ENCODE results near the gene SAFB.

Gene SAFB

GRCh38 chr19:5676105-5676771, 53.4 kb downstream of the SAFB start:
- no peak for TF ChIP-seq CTCF (IDR thresholded peaks at IDR 0.05)
- H3K36me3 ChIP-seq, result peaks cover 15% of the 10 kb centered on the region
- no peak overlapping the region for H3K27ac ChIP-seq
- H3K4me3 ChIP-seq (ENCODE audit: low read depth in 1 of 2, low read length in 1 of 2), result no peak overlapping the region
- H3K4me1 ChIP-seq (ENCODE audit: control insufficient read depth in 1 of 2, insufficient read depth in 1 of 2, low read depth in 1 of 2, low read length in 1 of 2), result peaks cover 16% of the 10 kb centered on the region in 2 experiments
- no peaks in the 10 kb centered on the region for H3K27me3 ChIP-seq
- no peaks in the 10 kb centered on the region for H3K9me3 ChIP-seq

- peaks cover 18% of the 10 kb centered on the region in 2 experiments for H3K4me1 ChIP-seq (ENCODE audit: control insufficient read depth in 1 of 2, insufficient read depth in 1 of 2, low read depth in 1 of 2, low read length in 1 of 2)
- peaks cover 5% of the 10 kb centered on the region for H3K27me3 ChIP-seq
- H3K27ac ChIP-seq, result no peak overlapping the region
- H3K4me3 ChIP-seq (ENCODE audit: low read depth in 1 of 2, low read length in 1 of 2), result no peak overlapping the region
- no peaks in the 10 kb centered on the region for H3K9me3 ChIP-seq
- peaks cover 10% of the 10 kb centered on the region for H3K36me3 ChIP-seq
- TF ChIP-seq CTCF (IDR thresholded peaks at IDR 0.05), result no peak
Measured at GRCh38 chr19:5676772-5677105, 53.9 kb downstream of the SAFB start.

- TF ChIP-seq CTCF (IDR thresholded peaks at IDR 0.05), result no peak
- H3K4me3 ChIP-seq (ENCODE audit: low read depth in 1 of 2, low read length in 1 of 2), result no peak overlapping the region
- H3K9me3 ChIP-seq, result no peaks in the 10 kb centered on the region
- H3K4me1 ChIP-seq (ENCODE audit: control insufficient read depth in 1 of 2, insufficient read depth in 1 of 2, low read depth in 1 of 2, low read length in 1 of 2), result peaks cover 18% of the 10 kb centered on the region in 2 experiments
- peaks cover 6% of the 10 kb centered on the region for H3K27me3 ChIP-seq
- peaks cover 6% of the 10 kb centered on the region for H3K36me3 ChIP-seq
- H3K27ac ChIP-seq, result no peak overlapping the region
Measured at GRCh38 chr19:5677136-5677535, 54.3 kb downstream of the SAFB start.

DNA sequence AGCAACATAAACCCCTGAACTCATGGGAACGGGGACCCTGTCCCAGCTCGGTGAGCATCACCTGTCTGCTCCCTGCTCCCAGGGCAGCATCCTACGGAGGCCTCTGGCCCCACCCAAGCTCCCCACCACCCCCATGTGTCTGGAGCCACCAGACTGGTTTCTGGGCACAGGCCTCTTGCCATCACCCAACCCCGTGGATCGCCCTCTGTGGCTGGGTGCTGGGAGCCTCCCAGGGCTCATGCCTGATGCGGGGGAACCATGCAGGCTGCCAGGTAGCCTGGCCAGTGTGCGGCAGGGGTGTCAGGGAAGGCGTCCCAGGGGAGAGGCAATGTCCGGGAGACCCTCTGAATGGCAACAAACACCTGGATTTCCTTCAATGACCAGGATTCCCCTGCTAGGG, 54.7 kb downstream of the SAFB start:
- no peak for TF ChIP-seq CTCF (IDR thresholded peaks at IDR 0.05)
- Histone ChIP-seq H3K4me3 (ENCODE audit: low read depth in 1 of 2, low read length in 1 of 2) (no peak overlapping the region), H3K27ac (no peak overlapping the region), H3K36me3 (peaks cover 6% of the 10 kb centered on the region), H3K9me3 (no peaks in the 10 kb centered on the region), H3K27me3 (peaks cover 6% of the 10 kb centered on the region), H3K4me1 (ENCODE audit: control insufficient read depth in 1 of 2, insufficient read depth in 1 of 2, low read depth in 1 of 2, low read length in 1 of 2) (peaks cover 18% of the 10 kb centered on the region in 2 experiments)

- Histone ChIP-seq H3K36me3 (peaks cover 6% of the 10 kb centered on the region), H3K4me1 (ENCODE audit: control insufficient read depth in 1 of 2, insufficient read depth in 1 of 2, low read depth in 1 of 2, low read length in 1 of 2) (peaks cover 18% of the 10 kb centered on the region in 2 experiments), H3K27me3 (peaks cover 6% of the 10 kb centered on the region), H3K9me3 (no peaks in the 10 kb centered on the region), H3K27ac (no peak overlapping the region), H3K4me3 (ENCODE audit: low read depth in 1 of 2, low read length in 1 of 2) (no peak overlapping the region)
- TF ChIP-seq CTCF (IDR thresholded peaks at IDR 0.05), result no peak
Measured at GRCh38 chr19:5678071-5678718, 55.3 kb downstream of the SAFB start.

Measured in neutrophil (primary cell).